Measurements from ENCODE around the gene SIPA1L3. TPM values are rescaled to one million over a fixed set of nuclear protein-coding genes. Genes with fewer than 3 reads are reported as not detected.

SIPA1L3 gene
- total and polyA plus RNA-seq, 10 of the 15 experiments (the other 5 are each of a cell fraction or from before 2014, with no cell fraction given), result 0.24 to 66.2 (median 19.1) TPM

DNA sequence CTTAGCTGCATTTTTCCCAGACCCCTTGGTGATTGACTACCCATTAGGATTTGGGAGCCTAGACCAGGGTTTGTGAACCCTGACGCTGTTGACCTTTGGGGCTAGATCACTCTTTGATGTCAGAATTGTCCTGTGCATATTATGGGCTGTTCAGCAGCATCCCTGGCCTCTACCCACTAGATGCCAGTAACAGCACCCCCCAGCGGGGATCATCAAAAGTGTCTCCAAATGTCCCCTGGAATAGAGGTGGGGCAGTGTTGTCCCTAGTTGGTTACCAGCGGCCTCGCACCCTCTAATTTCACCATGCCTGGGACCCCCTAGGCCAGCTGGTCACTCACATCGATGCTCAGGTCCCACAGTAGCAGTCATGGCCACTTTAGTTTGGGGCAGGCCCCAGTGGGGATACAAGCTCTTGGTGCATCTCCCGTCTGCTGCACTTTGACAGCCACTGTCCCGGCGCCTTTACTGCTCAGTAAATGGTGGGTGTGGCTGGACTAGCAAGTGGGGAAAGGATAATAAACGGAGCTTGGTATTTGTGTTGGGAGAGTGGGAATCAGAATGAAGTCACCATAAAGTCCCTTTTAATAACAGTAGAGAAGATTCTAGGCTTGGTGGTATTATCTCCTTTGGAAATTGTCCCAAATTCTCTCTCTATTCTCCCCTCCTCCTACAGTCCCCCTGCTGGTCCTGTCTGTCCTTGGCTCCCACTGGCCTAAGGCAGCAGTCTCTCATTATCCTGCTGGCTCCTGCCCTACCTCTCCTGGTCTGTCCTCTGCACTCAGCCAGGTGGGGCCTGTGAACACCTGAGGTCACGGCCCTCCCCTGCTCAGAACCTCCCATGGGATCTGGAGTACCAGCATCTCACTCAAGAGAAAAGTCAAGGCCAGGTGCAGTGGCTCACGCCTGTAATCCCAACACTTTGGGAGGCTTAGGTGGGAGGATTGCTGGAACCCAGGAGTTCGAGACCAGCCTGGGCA lies 80.6 kb downstream of the SIPA1L3 start:
- no peak for DNase-seq (ENCODE audit: low read depth, low spot score)
- Histone ChIP-seq H3K36me3 (ENCODE audit: control insufficient read depth in 2 of 2, insufficient read depth in 2 of 2, low read length in 1 of 2) (peaks cover 3 to 5% of the 10 kb centered on the region in 2 experiments; a peak in 3 of 4 replicates), H4K20me1 (ENCODE audit: control insufficient read depth, insufficient read depth) (no peaks in the 10 kb centered on the region), H3K4me2 (ENCODE audit: control insufficient read depth, insufficient read depth) (no peak overlapping the region), H3K4me3 (no peak overlapping the region), H3K79me2 (ENCODE audit: control insufficient read depth, insufficient read depth, low read length) (peaks cover 76% of the 10 kb centered on the region), H3K4me1 (ENCODE audit: control insufficient read depth, insufficient read depth, low read length) (peaks cover 34% of the 10 kb centered on the region), H3K9ac (ENCODE audit: control insufficient read depth, insufficient read depth, low read length) (no peak overlapping the region), H3K27ac (ENCODE audit: control insufficient read depth, insufficient read depth) (peak overlapping the region; percentile 86), H3K27me3 (replicated peaks in 1 of 2; ENCODE audit: control insufficient read depth in 2 of 2, insufficient read depth in 2 of 2, low read length in 1 of 2) (no peaks in the 10 kb centered on the region), H3K9me3 (replicated peaks; ENCODE audit: control insufficient read depth, insufficient read depth, low read length) (no peaks in the 10 kb centered on the region), H2AFZ (ENCODE audit: control insufficient read depth, low read depth, low read length) (no peak overlapping the region)
- in situ Hi-C loops (cut with MboI), result no loop called here
- ChIA-PET CTCF (interaction anchor here (0.8 to 12.6 kb wide), 25 partner anchors 8 to 93 kb away, joined by 3 to 183 read pairs (median 6); partner anchors contain the start of genes SIPA1L3 and WDR87), SMC1A (ENCODE audit: uncharacterized antibody, unreplicated experiment) (interaction anchor here (0.7 to 4.2 kb wide), 25 partner anchors 10 to 92 kb away, joined by 3 to 47 read pairs (median 7); partner anchors contain the start of gene SIPA1L3), RAD21 (ENCODE audit: unreplicated experiment) (interaction anchor here (1.0 to 5.8 kb wide), 14 partner anchors 11 to 107 kb away, joined by 3 to 98 read pairs (median 6); partner anchors contain the start of genes SIPA1L3 and WDR87), POLR2A (interaction anchor here (0.6 to 3.5 kb wide), 8 partner anchors 11 to 82 kb away, joined by 3 to 27 read pairs (median 7); partner anchors contain the start of genes SIPA1L3 and WDR87)
- 71% methylated on average over 12 of the region's 12 CpGs for WGBS (ENCODE audit: insufficient coverage, insufficient replicate concordance, low lambda C conversion rate, missing lambda C conversion rate)
- peak; percentile 77 for ATAC-seq
- intact Hi-C loops (cut with micrococcal nuclease; ENCODE audit: unreplicated experiment), result no loop called here
- TF ChIP-seq JUNB (IDR thresholded peaks at IDR 0.05) (no peak), SMC3 (IDR thresholded peaks at IDR 0.05; ENCODE audit: borderline replicate concordance, low read length) (peak; percentile 55; the same call in 1 of the 2 replicates), NFYA (IDR thresholded peaks at IDR 0.05; ENCODE audit: borderline replicate concordance, low read depth, low read length) (no peak), RAD21 (IDR thresholded peaks at IDR 0.05; ENCODE audit: insufficient read depth, low read depth, low read length) (peak; percentile 54), NR2F1 (conservative IDR thresholded peaks at IDR 0.05) (0 out of 2 replicates have a peak, but pooled peaks have one; percentile 31), HDAC2 (IDR thresholded peaks at IDR 0.05) (no peak), FOXM1 (IDR thresholded peaks at IDR 0.05; ENCODE audit: low read depth, low read length) (no peak), TCF7 (IDR thresholded peaks at IDR 0.05; ENCODE audit: borderline replicate concordance) (no peak)
- TF ChIP-seq, protein P1, sequence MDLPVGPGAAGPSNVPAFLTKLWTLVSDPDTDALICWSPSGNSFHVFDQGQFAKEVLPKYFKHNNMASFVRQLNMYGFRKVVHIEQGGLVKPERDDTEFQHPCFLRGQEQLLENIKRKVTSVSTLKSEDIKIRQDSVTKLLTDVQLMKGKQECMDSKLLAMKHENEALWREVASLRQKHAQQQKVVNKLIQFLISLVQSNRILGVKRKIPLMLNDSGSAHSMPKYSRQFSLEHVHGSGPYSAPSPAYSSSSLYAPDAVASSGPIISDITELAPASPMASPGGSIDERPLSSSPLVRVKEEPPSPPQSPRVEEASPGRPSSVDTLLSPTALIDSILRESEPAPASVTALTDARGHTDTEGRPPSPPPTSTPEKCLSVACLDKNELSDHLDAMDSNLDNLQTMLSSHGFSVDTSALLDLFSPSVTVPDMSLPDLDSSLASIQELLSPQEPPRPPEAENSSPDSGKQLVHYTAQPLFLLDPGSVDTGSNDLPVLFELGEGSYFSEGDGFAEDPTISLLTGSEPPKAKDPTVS (IDR thresholded peaks at IDR 0.05; ENCODE audit: low read depth, low read length), result no peak
- TF ChIP-seq, protein P2, sequence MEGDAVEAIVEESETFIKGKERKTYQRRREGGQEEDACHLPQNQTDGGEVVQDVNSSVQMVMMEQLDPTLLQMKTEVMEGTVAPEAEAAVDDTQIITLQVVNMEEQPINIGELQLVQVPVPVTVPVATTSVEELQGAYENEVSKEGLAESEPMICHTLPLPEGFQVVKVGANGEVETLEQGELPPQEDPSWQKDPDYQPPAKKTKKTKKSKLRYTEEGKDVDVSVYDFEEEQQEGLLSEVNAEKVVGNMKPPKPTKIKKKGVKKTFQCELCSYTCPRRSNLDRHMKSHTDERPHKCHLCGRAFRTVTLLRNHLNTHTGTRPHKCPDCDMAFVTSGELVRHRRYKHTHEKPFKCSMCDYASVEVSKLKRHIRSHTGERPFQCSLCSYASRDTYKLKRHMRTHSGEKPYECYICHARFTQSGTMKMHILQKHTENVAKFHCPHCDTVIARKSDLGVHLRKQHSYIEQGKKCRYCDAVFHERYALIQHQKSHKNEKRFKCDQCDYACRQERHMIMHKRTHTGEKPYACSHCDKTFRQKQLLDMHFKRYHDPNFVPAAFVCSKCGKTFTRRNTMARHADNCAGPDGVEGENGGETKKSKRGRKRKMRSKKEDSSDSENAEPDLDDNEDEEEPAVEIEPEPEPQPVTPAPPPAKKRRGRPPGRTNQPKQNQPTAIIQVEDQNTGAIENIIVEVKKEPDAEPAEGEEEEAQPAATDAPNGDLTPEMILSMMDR (IDR thresholded peaks at IDR 0.05 in 2 of 3, conservative IDR thresholded peaks at IDR 0.05 in 1 of 3; ENCODE audit: control insufficient read depth in 2 of 3, extremely low read depth in 1 of 3, insufficient read depth in 1 of 3, low read depth in 3 of 3, low read length in 3 of 3), result peak; percentile 26 to 58 (median 39); a peak in 4 of 6 replicates
- TF ChIP-seq, protein P3, sequence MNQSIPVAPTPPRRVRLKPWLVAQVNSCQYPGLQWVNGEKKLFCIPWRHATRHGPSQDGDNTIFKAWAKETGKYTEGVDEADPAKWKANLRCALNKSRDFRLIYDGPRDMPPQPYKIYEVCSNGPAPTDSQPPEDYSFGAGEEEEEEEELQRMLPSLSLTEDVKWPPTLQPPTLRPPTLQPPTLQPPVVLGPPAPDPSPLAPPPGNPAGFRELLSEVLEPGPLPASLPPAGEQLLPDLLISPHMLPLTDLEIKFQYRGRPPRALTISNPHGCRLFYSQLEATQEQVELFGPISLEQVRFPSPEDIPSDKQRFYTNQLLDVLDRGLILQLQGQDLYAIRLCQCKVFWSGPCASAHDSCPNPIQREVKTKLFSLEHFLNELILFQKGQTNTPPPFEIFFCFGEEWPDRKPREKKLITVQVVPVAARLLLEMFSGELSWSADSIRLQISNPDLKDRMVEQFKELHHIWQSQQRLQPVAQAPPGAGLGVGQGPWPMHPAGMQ (IDR thresholded peaks at IDR 0.05; ENCODE audit: borderline replicate concordance), result no peak
- FAIRE-seq, result no peak
- no TSS peak for BruUV-seq (replicated peaks)

All from GM12878 (cell line).